Glomerular visceral epithelial cell (primary cell): Measurements from ENCODE around the gene CKS2.

Experiments
- DNase-seq: peaks from one replicate; pipeline ENCODE4 v3.0.0-alpha.2; 2016; ENCODE audit errors: extremely low spot score

The CKS2 gene

DNA sequence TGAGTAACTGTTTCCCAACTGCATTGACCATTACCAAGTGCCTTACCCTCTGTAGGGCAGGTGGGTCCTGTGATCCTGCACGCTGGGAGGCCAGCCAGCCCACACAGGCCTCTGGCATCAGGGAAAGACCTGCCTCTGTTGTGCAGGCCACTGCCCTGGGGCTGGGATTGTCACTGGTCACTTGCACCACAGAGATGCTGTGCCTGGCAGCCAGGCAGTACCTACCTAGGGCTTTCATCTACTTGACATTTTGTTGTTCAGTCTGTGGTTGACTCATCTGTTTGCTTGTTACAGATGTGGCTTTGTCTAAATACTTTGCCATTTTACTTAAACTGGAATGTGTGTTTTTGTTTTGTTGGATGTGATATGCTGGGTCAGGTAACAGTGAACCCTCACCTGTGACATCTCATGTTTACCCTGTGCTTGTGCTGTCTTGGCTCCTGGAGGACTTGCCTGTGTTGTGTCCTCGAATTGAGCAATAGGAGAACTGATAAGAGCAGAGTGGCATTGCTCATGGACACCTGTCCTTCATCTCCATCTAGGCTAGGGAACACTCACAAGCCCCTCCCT, 40.1 kb downstream of the CKS2 start:
- DNase-seq: no peak

DNA sequence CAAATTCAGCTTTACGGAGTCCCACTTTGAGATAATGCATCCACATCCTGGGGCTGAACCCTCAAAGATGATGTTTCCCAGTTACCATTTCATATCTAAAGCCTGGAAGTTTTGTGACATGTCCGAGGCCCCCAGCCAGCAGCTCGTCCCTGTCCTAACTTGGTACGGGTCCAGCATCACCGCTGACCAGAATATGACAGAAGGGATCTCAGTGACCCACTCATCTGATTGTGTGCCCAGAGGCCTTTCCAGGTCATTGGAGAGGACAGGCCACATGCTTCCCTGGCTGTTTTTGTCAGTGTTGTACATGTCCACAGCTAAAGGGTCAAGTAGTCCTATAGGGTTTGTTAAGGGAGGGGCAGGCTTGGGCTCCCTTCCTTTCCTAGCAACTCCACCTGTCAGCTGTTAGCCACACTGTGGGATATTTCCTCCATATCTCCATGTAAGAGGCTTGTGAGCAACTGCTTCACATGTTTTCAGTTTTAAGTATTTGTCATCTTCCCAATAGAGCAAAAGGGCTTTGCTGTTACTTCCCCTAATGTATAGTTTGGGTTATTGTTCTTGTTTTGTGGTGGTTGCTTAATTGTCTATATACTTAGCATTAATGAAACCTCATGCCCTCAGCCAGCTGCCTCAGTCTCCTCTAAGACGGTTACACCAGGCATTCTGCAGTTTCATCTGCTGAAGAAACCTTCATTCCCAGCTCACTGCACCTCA, 40.7 kb downstream of the CKS2 start:
- no peak for DNase-seq

DNA sequence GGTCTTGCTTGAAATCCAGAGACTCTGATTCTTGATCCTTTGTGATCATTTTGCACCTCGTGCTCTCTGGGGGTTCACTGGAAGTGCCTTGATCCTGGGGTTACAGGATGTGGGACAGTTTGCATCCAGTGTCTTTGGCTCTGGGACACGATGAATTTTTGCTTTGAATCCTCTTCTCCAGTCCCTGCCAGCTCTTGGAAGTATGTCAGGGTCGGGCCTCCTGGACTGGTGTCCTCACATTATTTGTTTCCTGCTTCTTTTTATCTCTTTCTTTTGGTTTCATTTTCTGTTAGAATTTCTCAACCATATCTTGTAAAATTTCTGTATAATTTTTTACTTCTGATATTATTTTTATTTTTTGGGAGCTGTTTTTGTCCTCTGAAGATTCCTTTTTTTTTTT, 41.5 kb downstream of the CKS2 start:
- no peak for DNase-seq

- no peak for DNase-seq
Measured at GRCh38 chr9:89352874-89353649, 42.1 kb downstream of the CKS2 start.

- DNase-seq: no peak
Measured at GRCh38 chr9:89353989-89354388, 43.0 kb downstream of the CKS2 start.

DNA sequence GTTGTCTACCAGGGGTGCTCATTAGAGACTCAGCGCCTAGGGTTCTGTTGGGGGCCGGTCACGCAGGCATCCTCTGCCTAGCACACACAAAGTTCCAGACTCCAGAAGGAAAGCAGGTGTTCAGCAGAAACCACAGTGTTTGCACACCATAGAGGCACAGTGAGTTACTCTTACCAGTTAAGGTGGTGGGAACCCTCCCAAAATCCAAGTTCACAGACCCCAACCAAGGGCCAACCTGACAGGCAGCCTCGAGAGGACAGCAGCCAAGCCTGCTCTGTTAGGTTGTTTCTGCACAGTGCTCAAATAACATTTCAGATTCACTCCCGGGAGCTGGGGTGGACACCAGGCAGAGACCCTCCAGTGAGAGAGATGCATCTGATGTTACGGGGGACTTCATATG, 43.5 kb downstream of the CKS2 start:
- DNase-seq: no peak

GRCh38 chr9:89356782-89357181, 45.8 kb downstream of the CKS2 start:
- no peak for DNase-seq

GRCh38 chr9:89357331-89358197, 46.6 kb downstream of the CKS2 start:
- no peak for DNase-seq

DNA sequence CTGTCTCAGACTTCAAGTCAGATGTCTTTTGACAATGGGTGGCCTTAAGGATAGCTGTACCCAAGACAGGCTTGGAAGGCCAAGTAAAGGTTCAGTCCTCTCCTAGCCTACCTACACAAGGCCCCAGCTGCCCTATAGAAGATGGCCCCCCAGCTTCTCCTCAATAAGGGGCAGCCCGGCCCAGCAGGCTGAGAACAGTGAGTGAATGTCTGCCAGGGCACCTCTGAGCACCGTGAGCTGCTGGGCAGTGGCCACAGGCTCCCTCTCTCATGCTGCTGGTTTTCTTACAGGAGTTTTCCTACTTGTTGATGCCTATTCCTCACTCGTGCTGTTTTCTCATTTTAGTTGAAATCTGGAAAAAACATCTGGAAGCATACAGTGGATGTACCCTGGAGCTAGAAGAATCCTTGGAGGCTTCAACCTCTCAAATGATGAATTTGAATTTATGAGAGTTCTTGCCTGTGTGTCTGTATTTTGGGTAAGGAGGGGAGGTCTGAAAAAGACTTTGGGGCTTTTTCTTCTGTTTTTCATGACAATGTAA, 47.5 kb downstream of the CKS2 start:
- DNase-seq: no peak

GRCh38 chr9:89358985-89359384, 48.0 kb downstream of the CKS2 start:
- DNase-seq: no peak

- no peak for DNase-seq
Measured at GRCh38 chr9:89359751-89360261, 48.8 kb downstream of the CKS2 start.

DNA sequence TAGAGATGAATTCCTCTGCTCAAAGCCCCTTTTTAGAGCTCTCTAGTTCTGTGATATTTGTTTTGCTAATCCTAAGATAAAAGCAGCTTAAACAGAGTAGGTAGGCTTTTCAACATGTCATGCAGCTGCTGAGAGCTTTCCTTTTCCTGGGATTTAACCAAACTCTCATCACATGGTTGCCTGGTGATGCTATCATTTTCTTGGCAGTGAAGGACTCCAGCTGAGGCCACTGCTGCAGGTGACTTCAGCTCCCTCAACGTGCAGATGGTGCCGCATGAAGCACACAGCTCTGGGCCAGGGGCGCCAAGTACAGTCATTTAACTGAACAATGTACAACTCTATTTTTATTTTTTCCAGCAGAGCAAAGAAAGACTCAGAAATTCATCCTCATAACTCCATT, 49.5 kb downstream of the CKS2 start:
- DNase-seq: no peak

- no peak for DNase-seq
Measured at GRCh38 chr9:89361031-89361430, 50.0 kb downstream of the CKS2 start.

DNA sequence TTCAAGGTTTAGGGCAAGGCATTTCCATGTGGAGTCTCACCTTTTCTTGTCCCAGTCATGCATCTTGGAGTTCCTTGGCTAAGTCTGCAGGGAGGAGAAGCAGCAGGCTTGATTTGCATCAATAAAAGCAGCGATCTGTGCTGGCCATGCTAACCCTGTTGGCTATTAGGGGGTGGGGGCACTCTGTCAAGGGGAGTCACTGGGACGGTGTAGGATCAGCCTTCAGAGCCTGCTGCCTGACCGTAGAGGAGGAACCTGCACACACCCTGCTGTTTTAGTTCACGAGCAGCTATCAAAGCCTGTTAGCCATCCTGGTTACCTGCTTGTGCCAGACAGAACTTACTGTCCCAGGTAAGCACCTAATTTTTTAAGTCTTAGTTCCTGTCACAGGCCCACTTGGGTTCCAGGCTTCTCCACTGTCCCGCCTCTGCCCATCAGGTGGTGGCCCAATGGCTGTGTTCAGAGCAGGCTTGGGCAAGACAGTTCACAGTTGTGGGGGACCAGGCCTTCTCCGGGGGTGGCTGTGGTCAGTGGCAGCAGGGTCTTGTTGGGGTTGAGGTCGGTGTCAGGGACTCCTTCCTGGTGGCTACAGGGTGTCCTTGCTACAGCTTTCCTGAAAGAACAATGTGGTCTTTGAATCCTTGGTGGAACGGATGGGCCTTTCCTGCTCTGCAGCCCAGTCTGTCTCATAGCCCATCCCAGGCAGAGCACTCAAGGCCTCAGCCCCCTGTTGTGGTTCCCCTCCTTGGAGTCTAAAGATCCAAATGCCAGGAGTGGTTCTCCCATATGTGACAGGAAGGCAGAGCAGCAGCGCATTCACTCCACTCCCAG, 51.0 kb downstream of the CKS2 start:
- DNase-seq: no peak

DNA sequence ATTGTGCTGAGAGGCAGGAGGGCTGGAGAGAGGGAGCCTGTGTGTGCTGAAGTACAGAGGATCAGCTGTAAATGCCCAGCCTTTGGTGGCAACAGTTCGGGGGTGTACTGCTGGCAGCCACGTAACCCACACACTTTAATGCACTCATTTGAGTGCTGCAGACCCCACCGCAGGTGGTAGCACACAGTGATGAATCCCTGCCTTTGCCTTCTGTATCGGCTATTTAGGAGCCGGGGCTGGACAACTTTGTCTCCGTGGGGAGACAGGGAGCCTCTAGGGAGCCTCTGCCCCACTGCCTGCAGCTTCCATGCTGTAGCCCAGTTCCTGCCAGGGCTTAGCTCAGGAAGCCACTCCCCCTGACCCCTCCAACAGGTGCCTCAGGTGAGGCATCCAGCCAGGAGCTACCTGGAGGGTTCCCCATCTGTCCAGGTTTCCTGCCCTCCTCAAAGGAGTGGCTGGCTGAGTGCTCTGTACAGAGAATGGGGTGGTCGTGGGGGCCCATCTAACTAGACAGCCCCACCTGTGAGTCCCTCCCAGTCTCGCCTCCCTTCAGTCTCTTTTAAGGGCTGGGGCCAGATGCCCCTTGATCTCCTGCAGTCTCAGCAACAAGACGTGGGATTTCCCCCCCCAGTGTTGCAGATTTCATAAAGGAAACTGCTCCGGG, 51.8 kb downstream of the CKS2 start:
- DNase-seq: no peak

GRCh38 chr9:89363311-89363670, 52.3 kb downstream of the CKS2 start:
- DNase-seq: no peak

DNA sequence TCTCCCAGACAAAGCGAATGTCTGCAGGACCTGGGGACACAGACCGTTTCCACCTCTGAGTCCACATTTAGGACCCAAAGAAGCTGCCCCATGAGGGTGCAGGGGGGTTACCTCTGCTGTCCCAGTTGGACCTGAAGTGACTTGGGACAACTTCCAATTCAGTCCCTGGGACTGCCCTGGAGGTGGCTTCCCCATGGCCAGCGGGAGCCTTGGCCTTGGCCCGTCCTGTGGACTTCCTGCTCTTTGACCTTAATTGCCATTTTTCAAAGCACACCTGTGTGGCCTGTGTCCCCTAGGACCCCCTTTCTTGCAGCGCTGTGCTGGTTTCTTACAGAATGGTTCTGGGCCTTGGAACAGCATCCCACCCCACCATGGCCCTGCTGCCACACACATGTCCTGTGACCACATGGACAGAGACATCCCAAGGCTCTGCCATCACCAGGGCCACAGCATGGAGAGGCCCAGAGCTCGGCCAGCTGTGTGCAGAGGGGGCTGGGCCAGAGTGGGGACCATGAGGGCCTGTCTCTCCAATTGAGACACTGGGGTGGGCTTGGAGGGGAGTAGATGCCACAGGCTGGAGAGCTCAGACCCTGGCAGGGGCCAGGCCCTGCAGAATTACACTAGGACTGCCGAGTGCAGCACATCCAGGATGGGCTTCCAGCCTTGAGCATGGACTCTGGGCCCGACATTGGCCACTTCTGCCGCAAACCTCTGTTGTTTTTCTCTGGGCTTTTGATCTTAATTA, 53.1 kb downstream of the CKS2 start:
- DNase-seq: no peak

DNA sequence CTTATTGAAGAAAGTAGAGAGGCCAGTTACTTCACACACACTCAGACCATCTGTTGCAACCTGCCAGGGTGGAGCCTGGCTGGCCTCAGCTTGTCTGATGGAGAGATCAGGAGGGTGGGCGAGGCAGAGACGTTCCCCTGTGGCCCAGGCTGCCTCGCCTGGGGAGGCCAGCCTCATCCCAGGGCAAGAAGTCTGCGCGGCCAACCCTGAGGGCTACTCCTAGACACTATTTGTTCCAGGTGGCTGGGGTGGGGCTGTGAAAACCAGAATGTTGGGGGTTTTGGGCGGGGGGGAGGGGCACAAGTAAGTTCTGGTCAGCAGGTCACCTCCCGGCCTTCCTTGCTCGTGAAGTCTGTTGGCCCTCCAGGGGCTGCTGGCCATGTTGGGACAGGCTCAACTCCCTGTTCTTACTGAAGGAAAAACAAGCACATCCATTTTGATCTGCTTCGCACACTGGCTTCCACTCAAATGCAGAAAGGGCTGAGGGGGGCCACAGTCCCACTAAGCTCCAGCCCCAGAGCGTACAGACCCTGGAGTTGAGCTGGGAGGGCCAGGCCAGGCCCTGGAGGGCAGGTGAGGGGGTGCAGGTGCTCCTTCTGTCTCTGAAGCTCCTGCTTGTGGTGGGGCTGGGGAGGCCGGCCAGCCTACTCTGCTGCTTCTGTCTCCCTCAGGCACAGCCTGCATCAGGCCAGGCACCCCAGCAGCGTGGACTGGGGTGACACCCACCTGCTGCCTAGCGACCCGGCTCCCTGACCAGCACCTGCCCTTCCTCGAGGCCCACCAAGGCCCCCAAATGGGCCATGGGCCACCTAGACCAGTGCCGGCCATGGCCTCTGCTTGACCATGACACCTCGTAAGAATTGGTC, 53.9 kb downstream of the CKS2 start:
- no peak for DNase-seq

DNA sequence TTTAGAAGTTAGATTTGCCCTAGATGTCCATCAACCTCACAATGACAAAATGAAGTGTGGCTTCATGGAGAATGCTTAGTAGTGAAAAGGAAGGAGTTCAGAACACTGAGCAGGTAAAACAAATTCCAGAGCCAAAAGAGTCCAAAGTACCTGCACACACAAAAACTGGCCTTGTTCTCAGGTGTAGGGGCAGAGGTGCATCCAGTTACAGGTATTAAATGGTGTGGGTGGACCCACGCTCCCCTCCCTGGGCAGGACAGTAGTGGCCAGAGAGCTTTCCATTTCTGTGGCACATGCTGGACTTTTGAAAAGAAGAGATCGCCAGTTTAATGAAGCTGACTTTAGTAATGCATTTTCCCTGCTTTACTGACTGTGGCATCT, 54.5 kb downstream of the CKS2 start:
- DNase-seq: no peak
